HepG2 (cell line): ENCODE measurements around the gene SOX12. TPM values are rescaled to one million over a fixed set of nuclear protein-coding genes. Genes with fewer than 3 reads are reported as not detected.
A peak's percentile ranks its signal among the peaks of the same experiment; 100 is the strongest.

ENCODE experiments used
- AGO2 ChIP-seq: fragments of 200-400 bp; formaldehyde crosslinking; optimal IDR thresholded peaks from 2 replicates; pipeline ENCODE3; 2017; ENCODE audit warnings: mild to moderate bottlenecking, low read depth, low read length, moderate library complexity
- AHR ChIP-seq: IDR thresholded peaks from 2 replicates; pipeline ENCODE4 v1.6.1; 2018; ENCODE audit warnings: missing genetic modification reagents, missing compliant biosample characterization
- ELF1 ChIP-seq: sonication (generic); formaldehyde crosslinking; IDR thresholded peaks from 2 replicates; pipeline ENCODE4 v1.4.0; 2020; ENCODE audit warnings: missing genetic modification reagents
- KLF12 ChIP-seq: sonication (generic); formaldehyde crosslinking; IDR thresholded peaks from 2 replicates; pipeline ENCODE4 v1.4.0; 2020; ENCODE audit warnings: missing genetic modification reagents, borderline replicate concordance
- MXI1 ChIP-seq: IDR thresholded peaks from 3 replicates; pipeline ENCODE4 v1.6.1; 2012; ENCODE audit warnings: low read depth, low read length, inconsistent platforms, borderline replicate concordance
- PCBP1 ChIP-seq: fragments of 200-400 bp; formaldehyde crosslinking; IDR thresholded peaks from 2 replicates; pipeline ENCODE4 v1.6.1; 2017; ENCODE audit warnings: mild to moderate bottlenecking, low read depth, low read length, borderline replicate concordance
- RARG ChIP-seq: sonication (generic); formaldehyde crosslinking; IDR thresholded peaks from 2 replicates; pipeline ENCODE4 v1.4.0; 2020; ENCODE audit warnings: low read depth, mild to moderate bottlenecking, missing genetic modification reagents
- SAFB2 ChIP-seq: sonication (generic); formaldehyde crosslinking; IDR thresholded peaks from 2 replicates; pipeline ENCODE4 v1.5.1; 2020; ENCODE audit warnings: missing genetic modification reagents, low read depth, mild to moderate bottlenecking, borderline replicate concordance
- SETDB1 ChIP-seq: sonication (generic); formaldehyde crosslinking; IDR thresholded peaks from 2 replicates; pipeline ENCODE4 v1.5.1; 2020; ENCODE audit warnings: missing genetic modification reagents, mild to moderate bottlenecking, borderline replicate concordance
- SMAD3 ChIP-seq: sonication (generic); formaldehyde crosslinking; IDR thresholded peaks from 2 replicates; pipeline ENCODE4 v1.4.0; 2020; ENCODE audit warnings: missing genetic modification reagents
- SNRNP70 ChIP-seq: fragments of 200-400 bp; formaldehyde crosslinking; IDR thresholded peaks from 2 replicates; pipeline ENCODE4 v1.6.1; 2017; ENCODE audit warnings: mild to moderate bottlenecking, low read depth, low read length, moderate library complexity
- SOX6 ChIP-seq, 2 experiments: fragments of 450-650 bp in 1 of 2; sonication (generic) in 1 of 2; formaldehyde crosslinking in 1 of 2; IDR thresholded peaks; 2 replicates each; pipeline versions ENCODE4 v1.4.0 to v1.6.1; 2017 to 2020; ENCODE audit warnings: antibody characterized with exemption in 1 of 2, mild to moderate bottlenecking in 1 of 2, missing genetic modification reagents in 1 of 2
- ZNF136 ChIP-seq: sonication (generic); formaldehyde crosslinking; IDR thresholded peaks from 2 replicates; pipeline ENCODE4 v1.8.1; 2022; ENCODE audit warnings: low read depth, mild to moderate bottlenecking, moderate library complexity, missing genetic modification reagents
- ZNF563 ChIP-seq: sonication (generic); formaldehyde crosslinking; IDR thresholded peaks from 2 replicates; pipeline ENCODE4 v1.8.0; 2022; ENCODE audit warnings: mild to moderate bottlenecking, moderate library complexity, missing genetic modification reagents
- ZNF629 ChIP-seq: sonication (generic); formaldehyde crosslinking; conservative IDR thresholded peaks from 2 replicates; pipeline ENCODE4 v1.5.0; 2020; ENCODE audit warnings: missing genetic modification reagents
- polyA plus RNA-seq, 8 experiments: library from polyadenylated mRNA; depleted of rRNA in 3 of 8; stranded (reverse) in 7 of 8; unstranded in 1 of 8; fragments of >200 nt; fragmentation: Illumina TruSeq in 4 of 8; extraction: Trizol in 4 of 8; gene quantifications; 2 replicates each; pipeline versions ENCODE4 v1.2.1 to v1.2.3, GENCODE V29; 2011 to 2016; ENCODE audit warnings: low read depth in 4 of 8, missing spikeins in 1 of 8, mixed read lengths in 1 of 8; ENCODE audit not compliant: insufficient read depth in 1 of 8
- total RNA-seq, 5 experiments: library from RNA; depleted of rRNA; stranded (reverse); fragments of >200 nt; fragmentation: Illumina TruSeq; extraction: Trizol; gene quantifications; 2 replicates each; pipeline ENCODE4 v1.2.3, GENCODE V29; 2016; ENCODE audit warnings: low read depth in 1 of 5
- TF ChIP-seq, protein P1 (sequence below): sonication (generic); formaldehyde crosslinking; IDR thresholded peaks from 2 replicates; pipeline ENCODE4 v1.4.0; 2020; ENCODE audit warnings: missing genetic modification reagents
- TF ChIP-seq, protein P2 (sequence below): IDR thresholded peaks from 2 replicates; pipeline ENCODE4 v1.6.1; 2016; ENCODE audit warnings: missing compliant biosample characterization, missing genetic modification reagents, borderline replicate concordance
- TF ChIP-seq, protein P3 (sequence below): sonication (generic); formaldehyde crosslinking; conservative IDR thresholded peaks from 2 replicates; pipeline ENCODE4 v1.8.0; 2022; ENCODE audit warnings: missing genetic modification reagents
- TF ChIP-seq, protein P4 (sequence below): sonication (generic); formaldehyde crosslinking; IDR thresholded peaks from 2 replicates; pipeline ENCODE4 v1.8.1; 2023; ENCODE audit warnings: mild to moderate bottlenecking, moderate library complexity, missing genetic modification reagents
- TF ChIP-seq, protein P5 (sequence below): sonication (generic); formaldehyde crosslinking; IDR thresholded peaks from 2 replicates; pipeline ENCODE4 v1.8.0; 2022; ENCODE audit warnings: missing genetic modification reagents, low read depth, mild to moderate bottlenecking, borderline replicate concordance
- TF ChIP-seq, protein P6 (sequence below): sonication (generic); formaldehyde crosslinking; IDR thresholded peaks from 2 replicates; pipeline ENCODE4 v1.5.0; 2020; ENCODE audit warnings: missing genetic modification reagents, mild to moderate bottlenecking, borderline replicate concordance

The SOX12 gene
- total and polyA plus RNA-seq, 2 of the 13 experiments (the other 11 are each of a cell fraction or from before 2014, with no cell fraction given) = 10.0 to 18.7 TPM

DNA sequence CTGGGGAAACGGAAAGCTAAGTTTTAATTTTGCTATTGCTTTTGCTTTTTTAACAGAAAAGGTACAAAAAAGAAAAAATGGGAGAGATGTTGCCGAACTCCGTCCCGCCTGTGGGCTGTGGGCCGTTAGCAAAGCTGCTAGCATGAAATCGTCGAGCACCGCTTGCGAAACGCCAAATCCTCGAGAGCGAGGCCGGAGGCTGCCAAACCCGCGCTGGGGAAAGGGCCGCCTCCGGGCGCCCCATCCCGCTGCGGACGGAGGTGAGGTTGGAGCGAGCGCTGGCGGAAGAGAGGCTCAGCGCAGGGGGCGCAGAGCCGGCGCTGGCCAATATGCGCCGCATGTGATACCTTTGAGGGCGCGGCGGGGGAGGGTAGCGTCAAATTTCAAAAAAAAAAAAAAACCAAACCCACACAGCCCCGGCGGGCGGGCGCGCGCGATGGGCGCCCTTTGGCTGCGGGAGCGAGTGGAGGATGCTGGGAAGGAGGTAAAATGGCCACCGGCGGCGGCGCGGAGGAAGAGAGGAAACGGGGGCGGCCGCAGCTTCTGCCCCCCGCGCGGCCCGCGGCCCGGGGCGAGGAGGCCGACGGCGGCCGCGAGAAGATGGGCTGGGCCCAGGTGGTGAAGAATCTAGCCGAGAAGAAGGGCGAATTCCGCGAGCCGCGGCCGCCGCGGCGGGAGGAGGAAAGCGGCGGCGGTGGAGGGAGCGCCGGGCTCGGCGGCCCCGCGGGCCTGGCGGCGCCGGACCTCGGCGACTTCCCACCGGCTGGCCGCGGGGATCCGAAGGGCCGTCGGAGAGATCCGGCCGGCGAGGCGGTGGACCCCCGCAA is 28.0 kb upstream of the SOX12 start, which contains the start of gene ZCCHC3 (continued):
- TF ChIP-seq, protein P1, sequence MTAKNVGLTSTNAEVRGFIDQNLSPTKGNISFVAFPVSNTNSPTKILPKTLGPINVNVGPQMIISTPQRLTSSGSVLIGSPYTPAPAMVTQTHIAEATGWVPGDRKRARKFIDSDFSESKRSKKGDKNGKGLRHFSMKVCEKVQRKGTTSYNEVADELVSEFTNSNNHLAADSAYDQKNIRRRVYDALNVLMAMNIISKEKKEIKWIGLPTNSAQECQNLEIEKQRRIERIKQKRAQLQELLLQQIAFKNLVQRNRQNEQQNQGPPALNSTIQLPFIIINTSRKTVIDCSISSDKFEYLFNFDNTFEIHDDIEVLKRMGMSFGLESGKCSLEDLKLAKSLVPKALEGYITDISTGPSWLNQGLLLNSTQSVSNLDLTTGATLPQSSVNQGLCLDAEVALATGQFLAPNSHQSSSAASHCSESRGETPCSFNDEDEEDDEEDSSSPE (CRISPR knock-in tag) = peak; percentile 98
- TF ChIP-seq SMAD3 (CRISPR knock-in tag) (peak; percentile 98), AGO2 (peak; percentile 90), ZNF136 (peak; percentile 99; the same call in 1 of the 2 replicates), MXI1 (peak; percentile 73; the same call in 1 of the 3 replicates), SAFB2 (CRISPR knock-in tag) (peak; percentile 70; the same call in 1 of the 2 replicates), KLF12 (CRISPR knock-in tag) (peak; percentile 95), SNRNP70 (0 out of 2 replicates have a peak, but pooled peaks have one; percentile 79), PCBP1 (peak; percentile 95; the same call in 1 of the 2 replicates), RARG (peak; percentile 74; the same call in 1 of the 2 replicates), ZNF629 (CRISPR knock-in tag) (peak; percentile 65), AHR (CRISPR knock-in tag) (peak; percentile 95), ELF1 (CRISPR knock-in tag) (peak; percentile 94), SOX6 (IDR thresholded peaks at IDR 0.05) (no peak), SOX6 (CRISPR knock-in tag; IDR thresholded peaks at IDR 0.05) (peak; percentile 94), ZNF563 (peak; percentile 97), SETDB1 (0 out of 2 replicates have a peak, but pooled peaks have one; percentile 28)
- TF ChIP-seq, protein P2, sequence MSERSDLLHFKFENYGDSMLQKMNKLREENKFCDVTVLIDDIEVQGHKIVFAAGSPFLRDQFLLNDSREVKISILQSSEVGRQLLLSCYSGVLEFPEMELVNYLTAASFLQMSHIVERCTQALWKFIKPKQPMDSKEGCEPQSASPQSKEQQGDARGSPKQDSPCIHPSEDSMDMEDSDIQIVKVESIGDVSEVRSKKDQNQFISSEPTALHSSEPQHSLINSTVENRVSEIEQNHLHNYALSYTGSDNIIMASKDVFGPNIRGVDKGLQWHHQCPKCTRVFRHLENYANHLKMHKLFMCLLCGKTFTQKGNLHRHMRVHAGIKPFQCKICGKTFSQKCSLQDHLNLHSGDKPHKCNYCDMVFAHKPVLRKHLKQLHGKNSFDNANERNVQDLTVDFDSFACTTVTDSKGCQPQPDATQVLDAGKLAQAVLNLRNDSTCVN (CRISPR knock-in tag) = peak; percentile 95
- TF ChIP-seq, protein P3, sequence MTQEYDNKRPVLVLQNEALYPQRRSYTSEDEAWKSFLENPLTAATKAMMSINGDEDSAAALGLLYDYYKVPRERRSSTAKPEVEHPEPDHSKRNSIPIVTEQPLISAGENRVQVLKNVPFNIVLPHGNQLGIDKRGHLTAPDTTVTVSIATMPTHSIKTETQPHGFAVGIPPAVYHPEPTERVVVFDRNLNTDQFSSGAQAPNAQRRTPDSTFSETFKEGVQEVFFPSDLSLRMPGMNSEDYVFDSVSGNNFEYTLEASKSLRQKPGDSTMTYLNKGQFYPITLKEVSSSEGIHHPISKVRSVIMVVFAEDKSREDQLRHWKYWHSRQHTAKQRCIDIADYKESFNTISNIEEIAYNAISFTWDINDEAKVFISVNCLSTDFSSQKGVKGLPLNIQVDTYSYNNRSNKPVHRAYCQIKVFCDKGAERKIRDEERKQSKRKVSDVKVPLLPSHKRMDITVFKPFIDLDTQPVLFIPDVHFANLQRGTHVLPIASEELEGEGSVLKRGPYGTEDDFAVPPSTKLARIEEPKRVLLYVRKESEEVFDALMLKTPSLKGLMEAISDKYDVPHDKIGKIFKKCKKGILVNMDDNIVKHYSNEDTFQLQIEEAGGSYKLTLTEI (CRISPR knock-in tag) = no peak
- TF ChIP-seq, protein P4, sequence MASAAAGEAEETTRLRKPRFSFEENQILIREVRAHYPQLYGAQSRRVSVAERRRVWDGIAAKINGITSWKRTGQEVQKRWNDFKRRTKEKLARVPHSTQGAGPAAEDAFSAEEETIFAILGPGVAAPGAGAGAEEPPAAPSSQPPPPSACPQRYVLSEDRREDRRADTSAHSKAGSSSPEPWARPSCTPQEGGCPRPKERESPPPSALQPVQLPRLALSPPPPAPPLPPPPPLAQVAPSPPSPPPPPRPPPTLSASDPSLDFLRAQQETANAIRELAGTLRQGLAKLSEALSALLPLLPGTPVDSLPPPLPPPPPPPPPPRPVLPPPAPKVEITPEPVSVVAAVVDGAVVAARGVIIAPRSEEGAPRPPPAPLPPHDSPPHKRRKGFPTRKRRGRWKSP (CRISPR knock-in tag) = peak; percentile 100
- TF ChIP-seq, protein P5, sequence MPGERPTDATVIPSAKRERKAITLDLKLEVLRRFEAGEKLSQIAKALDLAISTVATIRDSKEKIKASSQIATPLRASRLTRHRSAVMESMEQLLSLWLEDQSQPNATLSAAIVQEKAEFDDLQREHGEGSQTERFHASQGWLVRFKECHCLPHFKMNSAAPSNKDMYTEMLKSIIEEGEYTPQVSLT = peak; percentile 99
- TF ChIP-seq, protein P6, sequence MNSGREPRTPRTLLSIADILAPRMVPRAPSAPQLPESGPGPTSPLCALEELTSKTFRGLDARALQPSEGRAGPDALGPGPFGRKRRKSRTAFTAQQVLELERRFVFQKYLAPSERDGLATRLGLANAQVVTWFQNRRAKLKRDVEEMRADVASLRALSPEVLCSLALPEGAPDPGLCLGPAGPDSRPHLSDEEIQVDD = peak; percentile 84; the same call in 1 of the 2 replicates
